Uterus (tissue), 4 donors: ENCODE results near the gene IMMP1L. TPM values are rescaled to one million over a fixed set of nuclear protein-coding genes. Genes with fewer than 3 reads are reported as not detected.

Experiments used
- DNase-seq, 2 donors: peaks; one replicate each; pipeline ENCODE4 v3.0.0-alpha.2; 2019 to 2020
- H3K27ac ChIP-seq, 2 donors: fragments of 200-600 bp; sonication (generic); 1 replicate in 1 of 2; 2 replicates in 1 of 2; pipeline ENCODE4 v1.5.1; 2016 to 2018
- H3K27me3 ChIP-seq, 2 donors: fragments of 200-600 bp; sonication (generic); one replicate each; pipeline ENCODE4 v1.5.1; 2018 to 2019; ENCODE audit warnings: control low read depth in 1 of 2
- H3K36me3 ChIP-seq, 2 donors: fragments of 200-600 bp; sonication (generic); one replicate each; pipeline ENCODE4 v1.5.1; 2019; ENCODE audit warnings: control low read depth in 1 of 2
- H3K4me1 ChIP-seq, 2 donors: fragments of 200-600 bp; sonication (generic); one replicate each; pipeline ENCODE4 v1.5.1; 2018 to 2019; ENCODE audit warnings: control low read depth in 1 of 2
- H3K4me3 ChIP-seq, 2 donors: fragments of 200-600 bp; sonication (generic); 1 replicate in 1 of 2; 2 replicates in 1 of 2; pipeline ENCODE4 v1.5.1; 2018 to 2019; ENCODE audit warnings: mild to moderate bottlenecking in 1 of 2
- H3K9me3 ChIP-seq, 2 donors: fragments of 200-600 bp; sonication (generic); one replicate each; pipeline ENCODE4 v1.5.1; 2019; ENCODE audit warnings: control low read depth in 1 of 2
- POLR2A ChIP-seq, 2 donors: fragments of 450-650 bp; IDR thresholded peaks; one replicate each; pipeline ENCODE4 v1.6.1; 2016; ENCODE audit warnings: antibody characterized with exemption in 2 of 2, mild to moderate bottlenecking in 1 of 2, moderate library complexity in 1 of 2
- intact Hi-C: fragments of 100-400 bp; cut with DNase I; formaldehyde crosslinking; loops from one replicate; pipeline ENCODE4 v1.15.1; 2023; ENCODE audit warnings: low total_unique reads
- total RNA-seq, 4 donors: library from RNA; depleted of rRNA in 3 of 4; stranded (reverse); fragments of >200 nt in 3 of 4; gene quantifications; one replicate each; pipeline versions ENCODE4 v1.1.0 to v1.2.4, GENCODE V29; 2014 to 2023
- TF ChIP-seq, protein P1 (sequence below), 4 experiments: fragments of 200-600 bp in 2 of 4; fragments of 450-650 bp in 2 of 4; sonication (generic) in 2 of 4; IDR thresholded peaks; one replicate each; pipeline ENCODE4 v1.5.1; 2016 to 2019; ENCODE audit warnings: antibody characterized with exemption in 4 of 4, mild to moderate bottlenecking in 2 of 4, moderate library complexity in 1 of 4
- donor health status: DM: yes; HTN: yes; CAD: no.

The IMMP1L gene
- total RNA-seq, 4 donors from 2014 or later, result 2.6 to 32.2 (median 19.8) TPM

DNA sequence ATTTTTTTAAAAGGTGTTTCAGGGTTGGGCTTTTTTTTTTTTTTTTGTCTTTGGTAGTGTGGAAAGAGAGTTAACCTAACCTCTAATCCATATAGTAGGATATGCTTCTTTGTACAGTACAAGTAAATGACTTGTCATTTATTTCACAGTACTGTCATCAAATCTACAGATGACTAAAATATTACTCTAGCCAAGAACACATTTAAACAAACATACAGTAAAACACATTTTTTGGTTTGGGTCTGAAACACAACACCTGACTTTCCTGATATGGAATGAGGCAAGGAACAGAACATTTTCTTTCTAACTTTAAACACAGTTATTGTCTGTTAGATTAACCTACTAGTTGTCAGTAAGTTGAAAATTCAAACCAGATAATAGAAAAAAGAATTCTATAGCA is 68.1 kb downstream of the IMMP1L start:
- Histone ChIP-seq H3K36me3 (no peaks in the 10 kb centered on the region), H3K4me3 (no peak overlapping the region), H3K4me1 (no peaks in the 10 kb centered on the region), H3K9me3 (no peaks in the 10 kb centered on the region), H3K27me3 (no peaks in the 10 kb centered on the region), H3K27ac (no peak overlapping the region)
- intact Hi-C loops, result no loop called here
- DNase-seq, result no peak
- TF ChIP-seq, protein P1, sequence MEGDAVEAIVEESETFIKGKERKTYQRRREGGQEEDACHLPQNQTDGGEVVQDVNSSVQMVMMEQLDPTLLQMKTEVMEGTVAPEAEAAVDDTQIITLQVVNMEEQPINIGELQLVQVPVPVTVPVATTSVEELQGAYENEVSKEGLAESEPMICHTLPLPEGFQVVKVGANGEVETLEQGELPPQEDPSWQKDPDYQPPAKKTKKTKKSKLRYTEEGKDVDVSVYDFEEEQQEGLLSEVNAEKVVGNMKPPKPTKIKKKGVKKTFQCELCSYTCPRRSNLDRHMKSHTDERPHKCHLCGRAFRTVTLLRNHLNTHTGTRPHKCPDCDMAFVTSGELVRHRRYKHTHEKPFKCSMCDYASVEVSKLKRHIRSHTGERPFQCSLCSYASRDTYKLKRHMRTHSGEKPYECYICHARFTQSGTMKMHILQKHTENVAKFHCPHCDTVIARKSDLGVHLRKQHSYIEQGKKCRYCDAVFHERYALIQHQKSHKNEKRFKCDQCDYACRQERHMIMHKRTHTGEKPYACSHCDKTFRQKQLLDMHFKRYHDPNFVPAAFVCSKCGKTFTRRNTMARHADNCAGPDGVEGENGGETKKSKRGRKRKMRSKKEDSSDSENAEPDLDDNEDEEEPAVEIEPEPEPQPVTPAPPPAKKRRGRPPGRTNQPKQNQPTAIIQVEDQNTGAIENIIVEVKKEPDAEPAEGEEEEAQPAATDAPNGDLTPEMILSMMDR (IDR thresholded peaks at IDR 0.05), result no peak
- no peak for TF ChIP-seq POLR2A (IDR thresholded peaks at IDR 0.05)

DNA sequence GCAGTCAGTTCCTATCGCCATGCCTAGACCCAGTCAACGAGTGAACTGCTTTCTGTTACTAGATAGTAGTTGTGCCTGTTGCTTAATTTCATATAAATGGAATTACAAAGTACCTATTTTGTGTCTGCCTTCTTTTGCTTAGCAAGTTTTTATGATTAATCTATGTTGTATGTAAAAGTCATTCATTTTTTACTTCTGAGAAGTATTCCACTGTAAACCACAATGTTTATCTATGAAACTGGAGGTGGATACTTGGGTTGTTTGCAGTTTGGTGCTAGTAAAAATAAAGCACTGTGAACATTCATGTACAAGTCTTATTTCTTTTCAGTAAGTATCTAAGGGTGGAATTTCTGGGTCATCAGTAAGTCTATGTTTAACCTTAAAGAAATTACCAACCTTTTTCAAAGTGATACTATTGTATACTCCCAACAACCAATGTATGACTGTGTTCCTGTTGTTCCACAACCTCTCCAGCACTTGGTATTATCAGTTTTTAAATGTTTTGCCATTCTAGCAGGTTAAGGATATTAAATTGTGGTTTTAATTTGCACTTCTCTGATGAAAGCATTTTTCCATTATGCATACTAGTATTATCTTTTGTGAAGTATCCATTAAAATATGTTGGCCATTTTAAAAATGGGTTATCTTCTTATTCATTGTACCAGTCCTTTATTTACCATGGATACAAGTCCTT is 71.5 kb downstream of the IMMP1L start:
- TF ChIP-seq, protein P1 (IDR thresholded peaks at IDR 0.05), result no peak
- TF ChIP-seq POLR2A (IDR thresholded peaks at IDR 0.05), result no peak
- Histone ChIP-seq H3K4me1 (no peaks in the 10 kb centered on the region), H3K9me3 (no peaks in the 10 kb centered on the region), H3K4me3 (no peak overlapping the region), H3K27ac (no peak overlapping the region), H3K27me3 (no peaks in the 10 kb centered on the region), H3K36me3 (no peaks in the 10 kb centered on the region)
- intact Hi-C loops, result no loop called here
- DNase-seq, result no peak

DNA sequence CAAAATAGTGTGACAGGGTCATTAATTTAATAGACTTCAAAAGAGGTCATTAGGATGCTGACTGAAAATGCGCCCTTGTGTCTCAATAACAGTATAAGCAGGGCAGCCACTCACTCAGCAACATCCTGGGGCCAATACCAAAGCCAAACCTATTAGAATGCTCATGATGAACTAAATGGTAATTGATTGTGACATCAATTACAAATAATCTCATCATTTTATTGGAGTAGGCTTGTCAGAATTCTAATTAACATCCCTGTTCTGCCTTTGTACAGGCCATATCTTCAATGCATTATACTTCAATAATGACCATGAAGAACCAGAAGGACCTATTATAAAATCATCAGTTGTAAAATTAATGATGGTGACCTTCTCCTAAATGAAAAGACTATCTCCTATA is 75.6 kb downstream of the IMMP1L start:
- H3K27ac ChIP-seq, result no peak overlapping the region
- H3K4me1 ChIP-seq, result no peaks in the 10 kb centered on the region
- H3K9me3 ChIP-seq, result no peaks in the 10 kb centered on the region
- no peak for DNase-seq
- TF ChIP-seq, protein P1 (IDR thresholded peaks at IDR 0.05), result no peak
- no peak for TF ChIP-seq POLR2A (IDR thresholded peaks at IDR 0.05)
- H3K4me3 ChIP-seq, result no peak overlapping the region
- no peaks in the 10 kb centered on the region for H3K27me3 ChIP-seq
- no peaks in the 10 kb centered on the region for H3K36me3 ChIP-seq
- intact Hi-C loops, result no loop called here

DNA sequence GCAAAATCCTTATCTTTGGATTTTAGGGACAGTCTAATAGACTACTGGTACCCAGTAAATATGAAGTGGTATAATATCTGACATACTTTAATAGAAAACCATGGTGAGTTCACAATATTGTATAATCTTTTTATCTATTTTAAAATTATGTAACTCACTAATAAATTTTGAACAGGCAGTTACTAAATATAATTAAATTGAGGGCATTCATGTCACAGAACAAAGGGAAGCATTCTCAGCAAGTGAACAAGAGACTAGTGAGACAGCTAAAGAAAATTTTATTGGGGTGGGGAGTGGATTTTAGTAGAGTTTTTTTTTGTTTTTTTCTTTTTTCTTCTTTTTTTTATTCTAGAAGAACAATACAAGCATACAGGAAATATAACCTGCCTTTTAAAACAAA is 84.8 kb downstream of the IMMP1L start:
- intact Hi-C loops, result no loop called here
- Histone ChIP-seq H3K27me3 (no peaks in the 10 kb centered on the region), H3K4me3 (no peak overlapping the region), H3K27ac (no peak overlapping the region), H3K9me3 (no peaks in the 10 kb centered on the region), H3K36me3 (no peaks in the 10 kb centered on the region), H3K4me1 (no peaks in the 10 kb centered on the region)
- TF ChIP-seq POLR2A (IDR thresholded peaks at IDR 0.05), result no peak
- TF ChIP-seq, protein P1 (IDR thresholded peaks at IDR 0.05), result no peak
- DNase-seq, result no peak

DNA sequence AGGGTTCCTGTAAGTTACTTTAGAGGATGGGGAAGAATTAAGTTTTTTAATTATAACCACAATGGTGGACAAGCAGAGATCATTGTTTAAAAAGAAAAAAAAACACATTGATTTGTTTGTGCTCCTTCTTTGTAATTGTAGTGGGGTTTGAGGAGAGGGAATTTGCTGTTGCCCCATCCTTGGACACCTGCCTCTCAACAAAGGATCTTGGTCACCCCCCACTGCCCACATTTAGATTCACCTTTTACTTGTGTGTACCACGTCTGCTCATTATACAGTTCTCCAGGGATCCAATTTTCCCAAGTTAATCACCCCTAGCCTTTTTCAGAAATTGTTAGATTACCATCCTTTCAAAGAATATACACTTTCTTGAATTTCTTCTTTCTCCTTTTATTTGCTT is 86.7 kb downstream of the IMMP1L start:
- no peak for DNase-seq
- no peaks in the 10 kb centered on the region for H3K9me3 ChIP-seq
- TF ChIP-seq, protein P1 (IDR thresholded peaks at IDR 0.05), result no peak
- no peak for TF ChIP-seq POLR2A (IDR thresholded peaks at IDR 0.05)
- H3K4me1 ChIP-seq, result no peaks in the 10 kb centered on the region
- no peak overlapping the region for H3K27ac ChIP-seq
- no peaks in the 10 kb centered on the region for H3K27me3 ChIP-seq
- intact Hi-C loops, result no loop called here
- H3K4me3 ChIP-seq, result no peak overlapping the region
- no peaks in the 10 kb centered on the region for H3K36me3 ChIP-seq
